HEK293 (cell line): ENCODE measurements around the gene KCNK17.

Experiments
- CTCF ChIA-PET: fragments of 350-600 bp; formaldehyde crosslinking; extraction: SDS; loops from one replicate; lab custom pipeline; 2021; ENCODE audit warnings: antibody characterized with exemption; lab: Yijun Ruan, JAX
- POLR2A ChIA-PET: fragments of 300-600 bp; formaldehyde crosslinking; extraction: SDS; loops from one replicate; lab custom pipeline; 2020; ENCODE audit warnings: antibody characterized with exemption, inconsistent platforms; lab: Yijun Ruan, JAX
- H3K27ac ChIP-seq: fragments of 200-500 bp; sonication (Bioruptor generic); 2 replicates; pipeline ENCODE4 v1.5.1; 2014; ENCODE audit warnings: low read depth, low read length, control low read depth, inconsistent platforms; ENCODE audit errors: extremely low read depth
- H3K36me3 ChIP-seq, 2 experiments: fragments of 200-500 bp in 1 of 2; sonication (Bioruptor generic) in 1 of 2; 1 replicate in 1 of 2; 2 replicates in 1 of 2; pipeline ENCODE4 v1.5.1; 2014 to 2017; ENCODE audit warnings: inconsistent platforms in 2 of 2, low read length in 2 of 2; ENCODE audit not compliant: control insufficient read depth in 2 of 2, insufficient read depth in 1 of 2
- H3K4me1 ChIP-seq: fragments of 200-500 bp; sonication (Bioruptor generic); 2 replicates; pipeline ENCODE4 v1.5.1; 2014; ENCODE audit warnings: mild to moderate bottlenecking, low read length, inconsistent platforms; ENCODE audit not compliant: control insufficient read depth, insufficient read depth
- H3K4me3 ChIP-seq: 2 replicates; pipeline ENCODE4 v1.5.1; 2011; ENCODE audit warnings: low read depth, mild to moderate bottlenecking, control low read depth, low read length, moderate library complexity
- H3K9me3 ChIP-seq: fragments of 200-500 bp; sonication (Bioruptor generic); 2 replicates; pipeline ENCODE4 v1.5.1; 2014; ENCODE audit warnings: low read depth, low read length, inconsistent platforms; ENCODE audit not compliant: control insufficient read depth, insufficient read depth
- BCL11B ChIP-seq: fragments of 450-650 bp; formaldehyde crosslinking; IDR thresholded peaks from 2 replicates; pipeline ENCODE4 v1.5.1; 2016; ENCODE audit warnings: low read depth, missing biosample characterization, missing genetic modification characterization
- EGR2 ChIP-seq: fragments of 450-650 bp; formaldehyde crosslinking; IDR thresholded peaks from 2 replicates; pipeline ENCODE4 v1.5.1; 2016; ENCODE audit warnings: low read depth, missing biosample characterization, missing genetic modification characterization
- GLIS1 ChIP-seq: fragments of 450-650 bp; formaldehyde crosslinking; IDR thresholded peaks from 2 replicates; pipeline ENCODE4 v1.5.1; 2016; ENCODE audit warnings: missing biosample characterization, missing genetic modification characterization
- HOXD13 ChIP-seq: sonication (generic); formaldehyde crosslinking; IDR thresholded peaks from 2 replicates; pipeline ENCODE4 v1.8.0; 2022; ENCODE audit warnings: missing genetic modification reagents, borderline replicate concordance
- PATZ1 ChIP-seq: fragments of 450-650 bp; formaldehyde crosslinking; IDR thresholded peaks from 2 replicates; pipeline ENCODE4 v1.5.1; 2016; ENCODE audit warnings: missing biosample characterization, missing genetic modification characterization
- REPIN1 ChIP-seq: fragments of 450-650 bp; formaldehyde crosslinking; IDR thresholded peaks from 2 replicates; pipeline ENCODE4 v1.5.1; 2017; ENCODE audit warnings: missing biosample characterization, missing genetic modification characterization, low read depth
- ZBTB8A ChIP-seq: fragments of 450-650 bp; formaldehyde crosslinking; IDR thresholded peaks from 2 replicates; pipeline ENCODE4 v1.5.1; 2016; ENCODE audit warnings: missing biosample characterization, missing genetic modification characterization
- ZEB2 ChIP-seq: fragments of 450-650 bp; formaldehyde crosslinking; IDR thresholded peaks from 2 replicates; pipeline ENCODE4 v1.5.1; 2016; ENCODE audit warnings: missing biosample characterization, missing genetic modification characterization
- ZFP41 ChIP-seq: fragments of 450-650 bp; formaldehyde crosslinking; IDR thresholded peaks from 2 replicates; pipeline ENCODE4 v1.5.1; 2016; ENCODE audit warnings: missing biosample characterization, missing genetic modification characterization, borderline replicate concordance
- ZNF175 ChIP-seq: fragments of 450-650 bp; formaldehyde crosslinking; IDR thresholded peaks from 2 replicates; pipeline ENCODE4 v1.5.1; 2016; ENCODE audit warnings: missing biosample characterization, missing genetic modification characterization
- ZNF221 ChIP-seq: fragments of 450-650 bp; formaldehyde crosslinking; IDR thresholded peaks from 2 replicates; pipeline ENCODE4 v1.5.1; 2017; ENCODE audit warnings: missing biosample characterization, missing genetic modification characterization, borderline replicate concordance
- ZNF223 ChIP-seq: fragments of 450-650 bp; formaldehyde crosslinking; IDR thresholded peaks from 2 replicates; pipeline ENCODE4 v1.5.1; 2016; ENCODE audit warnings: missing biosample characterization, missing genetic modification characterization
- ZNF24 ChIP-seq: fragments of 450-650 bp; formaldehyde crosslinking; IDR thresholded peaks from 2 replicates; pipeline ENCODE4 v1.5.1; 2016; ENCODE audit warnings: missing biosample characterization, missing genetic modification characterization
- ZNF416 ChIP-seq: fragments of 450-650 bp; formaldehyde crosslinking; IDR thresholded peaks from 2 replicates; pipeline ENCODE4 v1.5.1; 2016; ENCODE audit warnings: missing biosample characterization, missing genetic modification characterization
- ZNF513 ChIP-seq: fragments of 450-650 bp; IDR thresholded peaks from 2 replicates; pipeline ENCODE4 v1.5.1; 2018; ENCODE audit warnings: missing biosample characterization, missing genetic modification characterization
- ZNF529 ChIP-seq: fragments of 450-650 bp; formaldehyde crosslinking; IDR thresholded peaks from 2 replicates; pipeline ENCODE4 v1.5.1; 2017; ENCODE audit warnings: missing genetic modification characterization, missing biosample characterization; ENCODE audit not compliant: insufficient replicate concordance
- ZNF571 ChIP-seq: fragments of 450-650 bp; formaldehyde crosslinking; IDR thresholded peaks from 2 replicates; pipeline ENCODE4 v1.5.0; 2017; ENCODE audit warnings: missing biosample characterization, missing genetic modification characterization
- ZNF768 ChIP-seq: fragments of 450-650 bp; formaldehyde crosslinking; IDR thresholded peaks from 2 replicates; pipeline ENCODE4 v1.5.1; 2018; ENCODE audit warnings: missing biosample characterization, mild to moderate bottlenecking, missing genetic modification characterization
- ZNF777 ChIP-seq: fragments of 450-650 bp; formaldehyde crosslinking; IDR thresholded peaks from 2 replicates; pipeline ENCODE4 v1.5.1; 2017; ENCODE audit warnings: missing biosample characterization, missing genetic modification characterization, borderline replicate concordance
- TF ChIP-seq, protein P1 (sequence below): fragments of 450-650 bp; formaldehyde crosslinking; IDR thresholded peaks from 2 replicates; pipeline ENCODE4 v1.5.1; 2016; ENCODE audit warnings: missing biosample characterization, missing genetic modification characterization
- TF ChIP-seq, protein P2 (sequence below): fragments of 450-650 bp; formaldehyde crosslinking; optimal IDR thresholded peaks from 2 replicates; pipeline ENCODE3; 2016; ENCODE audit warnings: missing biosample characterization, mild to moderate bottlenecking, missing genetic modification characterization
- TF ChIP-seq, protein P3 (sequence below): fragments of 450-650 bp; formaldehyde crosslinking; IDR thresholded peaks from 2 replicates; pipeline ENCODE4 v1.5.1; 2016; ENCODE audit warnings: missing biosample characterization, missing genetic modification characterization
- TF ChIP-seq, protein P4 (sequence below): fragments of 450-650 bp; formaldehyde crosslinking; IDR thresholded peaks from 2 replicates; pipeline ENCODE4 v1.5.1; 2016; ENCODE audit warnings: missing biosample characterization, missing genetic modification characterization
- TF ChIP-seq, protein P5 (sequence below): fragments of 450-650 bp; formaldehyde crosslinking; IDR thresholded peaks from 2 replicates; pipeline ENCODE4 v1.5.1; 2016; ENCODE audit warnings: missing biosample characterization, missing genetic modification characterization

Gene KCNK17

DNA sequence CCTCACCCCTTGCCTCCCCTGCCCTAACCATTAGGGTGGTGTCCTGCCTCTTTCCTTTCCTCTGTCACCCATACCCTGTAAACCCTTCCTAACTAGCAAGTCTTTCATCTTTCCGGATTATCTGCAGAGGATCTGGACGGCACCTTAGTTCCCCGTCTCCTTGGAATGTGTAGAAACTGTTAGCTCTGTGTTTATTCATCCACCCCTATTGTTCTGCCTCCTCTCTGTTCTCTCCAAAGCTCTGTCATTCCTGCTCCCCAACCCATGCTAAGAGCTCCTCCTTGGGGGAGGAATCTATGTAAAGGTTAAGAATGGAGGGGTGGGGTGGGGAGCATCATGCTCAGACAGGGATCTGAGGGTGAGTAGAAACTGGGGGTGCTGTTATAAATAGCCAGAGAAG lies 45.5 kb downstream of the KCNK17 start (continued):
- TF ChIP-seq PATZ1 (tag by site-specific recombination) (no peak), GLIS1 (tag by site-specific recombination) (no peak), ZNF223 (tag by site-specific recombination) (no peak), ZNF175 (tag by site-specific recombination) (no peak), REPIN1 (no peak), ZNF24 (tag by site-specific recombination) (no peak)

DNA sequence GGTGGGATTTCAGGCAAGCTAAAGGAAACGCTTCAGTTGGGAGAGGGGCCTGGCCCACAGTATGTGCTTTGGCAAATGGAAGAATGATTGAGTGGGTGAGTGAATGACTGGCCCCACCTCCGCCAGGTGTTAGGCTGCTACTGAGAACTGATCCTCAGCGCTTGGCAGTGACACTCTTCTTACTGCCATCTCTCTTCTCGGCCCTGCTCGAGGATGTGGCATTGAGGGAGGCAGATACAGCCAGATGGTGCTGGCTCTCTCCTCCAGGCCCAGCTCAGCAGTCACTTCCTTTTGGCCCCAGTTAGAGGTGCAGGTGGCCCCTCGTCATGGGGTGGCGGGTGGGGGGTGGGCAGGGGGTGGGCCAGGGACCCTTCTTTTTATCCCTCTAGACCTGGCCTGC lies 46.0 kb downstream of the KCNK17 start:
- Histone ChIP-seq H3K36me3 (no peaks in the 10 kb centered on the region), H3K4me3 (no peak overlapping the region), H3K4me1 (no peaks in the 10 kb centered on the region), H3K27ac (no peak overlapping the region), H3K9me3 (no peaks in the 10 kb centered on the region)
- ChIA-PET POLR2A (no interaction called here), CTCF (interaction anchor here (1.0 kb wide), 2 partner anchors 35 to 78 kb away, joined by 4 to 5 read pairs; no protein-coding TSS in a partner anchor)
- TF ChIP-seq ZNF571 (tag by site-specific recombination) (no peak), ZNF768 (no peak), ZNF529 (tag by site-specific recombination) (no peak), ZEB2 (no peak), ZNF777 (no peak), ZNF513 (no peak), ZBTB8A (tag by site-specific recombination) (no peak), BCL11B (no peak), ZNF416 (no peak), ZFP41 (tag by site-specific recombination) (no peak), ZNF221 (tag by site-specific recombination) (no peak), EGR2 (tag by site-specific recombination) (no peak), HOXD13 (CRISPR knock-in tag) (no peak)
- TF ChIP-seq, protein P1, sequence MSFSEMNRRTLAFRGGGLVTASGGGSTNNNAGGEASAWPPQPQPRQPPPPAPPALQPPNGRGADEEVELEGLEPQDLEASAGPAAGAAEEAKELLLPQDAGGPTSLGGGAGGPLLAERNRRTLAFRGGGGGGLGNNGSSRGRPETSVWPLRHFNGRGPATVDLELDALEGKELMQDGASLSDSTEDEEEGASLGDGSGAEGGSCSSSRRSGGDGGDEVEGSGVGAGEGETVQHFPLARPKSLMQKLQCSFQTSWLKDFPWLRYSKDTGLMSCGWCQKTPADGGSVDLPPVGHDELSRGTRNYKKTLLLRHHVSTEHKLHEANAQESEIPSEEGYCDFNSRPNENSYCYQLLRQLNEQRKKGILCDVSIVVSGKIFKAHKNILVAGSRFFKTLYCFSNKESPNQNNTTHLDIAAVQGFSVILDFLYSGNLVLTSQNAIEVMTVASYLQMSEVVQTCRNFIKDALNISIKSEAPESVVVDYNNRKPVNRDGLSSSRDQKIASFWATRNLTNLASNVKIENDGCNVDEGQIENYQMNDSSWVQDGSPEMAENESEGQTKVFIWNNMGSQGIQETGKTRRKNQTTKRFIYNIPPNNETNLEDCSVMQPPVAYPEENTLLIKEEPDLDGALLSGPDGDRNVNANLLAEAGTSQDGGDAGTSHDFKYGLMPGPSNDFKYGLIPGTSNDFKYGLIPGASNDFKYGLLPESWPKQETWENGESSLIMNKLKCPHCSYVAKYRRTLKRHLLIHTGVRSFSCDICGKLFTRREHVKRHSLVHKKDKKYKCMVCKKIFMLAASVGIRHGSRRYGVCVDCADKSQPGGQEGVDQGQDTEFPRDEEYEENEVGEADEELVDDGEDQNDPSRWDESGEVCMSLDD, result no peak
- TF ChIP-seq, protein P2, sequence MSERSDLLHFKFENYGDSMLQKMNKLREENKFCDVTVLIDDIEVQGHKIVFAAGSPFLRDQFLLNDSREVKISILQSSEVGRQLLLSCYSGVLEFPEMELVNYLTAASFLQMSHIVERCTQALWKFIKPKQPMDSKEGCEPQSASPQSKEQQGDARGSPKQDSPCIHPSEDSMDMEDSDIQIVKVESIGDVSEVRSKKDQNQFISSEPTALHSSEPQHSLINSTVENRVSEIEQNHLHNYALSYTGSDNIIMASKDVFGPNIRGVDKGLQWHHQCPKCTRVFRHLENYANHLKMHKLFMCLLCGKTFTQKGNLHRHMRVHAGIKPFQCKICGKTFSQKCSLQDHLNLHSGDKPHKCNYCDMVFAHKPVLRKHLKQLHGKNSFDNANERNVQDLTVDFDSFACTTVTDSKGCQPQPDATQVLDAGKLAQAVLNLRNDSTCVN (tag by site-specific recombination), result no peak
- TF ChIP-seq, protein P3, sequence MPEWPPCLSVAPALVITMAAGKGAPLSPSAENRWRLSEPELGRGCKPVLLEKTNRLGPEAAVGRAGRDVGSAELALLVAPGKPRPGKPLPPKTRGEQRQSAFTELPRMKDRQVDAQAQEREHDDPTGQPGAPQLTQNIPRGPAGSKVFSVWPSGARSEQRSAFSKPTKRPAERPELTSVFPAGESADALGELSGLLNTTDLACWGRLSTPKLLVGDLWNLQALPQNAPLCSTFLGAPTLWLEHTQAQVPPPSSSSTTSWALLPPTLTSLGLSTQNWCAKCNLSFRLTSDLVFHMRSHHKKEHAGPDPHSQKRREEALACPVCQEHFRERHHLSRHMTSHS (tag by site-specific recombination), result no peak
- TF ChIP-seq, protein P4, sequence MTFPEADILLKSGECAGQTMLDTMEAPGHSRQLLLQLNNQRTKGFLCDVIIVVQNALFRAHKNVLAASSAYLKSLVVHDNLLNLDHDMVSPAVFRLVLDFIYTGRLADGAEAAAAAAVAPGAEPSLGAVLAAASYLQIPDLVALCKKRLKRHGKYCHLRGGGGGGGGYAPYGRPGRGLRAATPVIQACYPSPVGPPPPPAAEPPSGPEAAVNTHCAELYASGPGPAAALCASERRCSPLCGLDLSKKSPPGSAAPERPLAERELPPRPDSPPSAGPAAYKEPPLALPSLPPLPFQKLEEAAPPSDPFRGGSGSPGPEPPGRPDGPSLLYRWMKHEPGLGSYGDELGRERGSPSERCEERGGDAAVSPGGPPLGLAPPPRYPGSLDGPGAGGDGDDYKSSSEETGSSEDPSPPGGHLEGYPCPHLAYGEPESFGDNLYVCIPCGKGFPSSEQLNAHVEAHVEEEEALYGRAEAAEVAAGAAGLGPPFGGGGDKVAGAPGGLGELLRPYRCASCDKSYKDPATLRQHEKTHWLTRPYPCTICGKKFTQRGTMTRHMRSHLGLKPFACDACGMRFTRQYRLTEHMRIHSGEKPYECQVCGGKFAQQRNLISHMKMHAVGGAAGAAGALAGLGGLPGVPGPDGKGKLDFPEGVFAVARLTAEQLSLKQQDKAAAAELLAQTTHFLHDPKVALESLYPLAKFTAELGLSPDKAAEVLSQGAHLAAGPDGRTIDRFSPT, result no peak
- TF ChIP-seq, protein P5, sequence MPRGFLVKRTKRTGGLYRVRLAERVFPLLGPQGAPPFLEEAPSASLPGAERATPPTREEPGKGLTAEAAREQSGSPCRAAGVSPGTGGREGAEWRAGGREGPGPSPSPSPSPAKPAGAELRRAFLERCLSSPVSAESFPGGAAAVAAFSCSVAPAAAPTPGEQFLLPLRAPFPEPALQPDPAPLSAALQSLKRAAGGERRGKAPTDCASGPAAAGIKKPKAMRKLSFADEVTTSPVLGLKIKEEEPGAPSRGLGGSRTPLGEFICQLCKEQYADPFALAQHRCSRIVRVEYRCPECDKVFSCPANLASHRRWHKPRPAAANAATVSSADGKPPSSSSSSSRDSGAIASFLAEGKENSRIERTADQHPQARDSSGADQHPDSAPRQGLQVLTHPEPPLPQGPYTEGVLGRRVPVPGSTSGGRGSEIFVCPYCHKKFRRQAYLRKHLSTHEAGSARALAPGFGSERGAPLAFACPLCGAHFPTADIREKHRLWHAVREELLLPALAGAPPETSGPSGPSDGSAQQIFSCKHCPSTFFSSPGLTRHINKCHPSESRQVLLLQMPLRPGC (tag by site-specific recombination), result no peak
